SK-N-SH treated with all-trans-retinoic acid at 6 μM for 48 hours (cell line): ENCODE results near the gene COX11.

Experiments
- TOX ChIP-seq: fragments of 250-450 bp; sonication (Bioruptor Pico); IDR thresholded peaks from 2 replicates; pipeline ENCODE4 v1.8.0; 2021; ENCODE audit warnings: mild to moderate bottlenecking, moderate library complexity, borderline replicate concordance
- TF ChIP-seq, protein P1 (sequence below): fragments of 250-450 bp; sonication (Bioruptor Pico); IDR thresholded peaks from 2 replicates; pipeline ENCODE4 v1.8.0; 2020; ENCODE audit warnings: mild to moderate bottlenecking, moderate library complexity, borderline replicate concordance

DNA sequence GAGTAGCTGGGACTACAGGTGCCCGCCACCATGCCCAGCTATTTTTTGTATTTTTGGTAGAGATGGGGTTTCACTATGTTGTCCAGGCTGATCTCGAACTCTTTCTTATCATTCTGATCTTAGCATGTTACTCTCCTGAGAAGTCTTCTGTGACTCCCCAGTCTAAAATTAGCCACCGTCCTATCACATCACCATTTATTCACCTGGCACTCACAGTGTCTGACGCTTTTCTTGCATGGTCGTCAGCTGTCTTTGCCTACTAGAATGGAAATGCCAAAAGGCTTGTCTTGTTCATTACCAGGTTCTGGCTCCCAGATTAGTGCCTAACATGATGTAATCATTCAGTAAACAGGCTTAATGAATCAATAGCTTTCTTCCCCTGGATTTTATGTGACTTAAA, 44.0 kb downstream of the COX11 start:
- no peak for TF ChIP-seq TOX
- TF ChIP-seq, protein P1, sequence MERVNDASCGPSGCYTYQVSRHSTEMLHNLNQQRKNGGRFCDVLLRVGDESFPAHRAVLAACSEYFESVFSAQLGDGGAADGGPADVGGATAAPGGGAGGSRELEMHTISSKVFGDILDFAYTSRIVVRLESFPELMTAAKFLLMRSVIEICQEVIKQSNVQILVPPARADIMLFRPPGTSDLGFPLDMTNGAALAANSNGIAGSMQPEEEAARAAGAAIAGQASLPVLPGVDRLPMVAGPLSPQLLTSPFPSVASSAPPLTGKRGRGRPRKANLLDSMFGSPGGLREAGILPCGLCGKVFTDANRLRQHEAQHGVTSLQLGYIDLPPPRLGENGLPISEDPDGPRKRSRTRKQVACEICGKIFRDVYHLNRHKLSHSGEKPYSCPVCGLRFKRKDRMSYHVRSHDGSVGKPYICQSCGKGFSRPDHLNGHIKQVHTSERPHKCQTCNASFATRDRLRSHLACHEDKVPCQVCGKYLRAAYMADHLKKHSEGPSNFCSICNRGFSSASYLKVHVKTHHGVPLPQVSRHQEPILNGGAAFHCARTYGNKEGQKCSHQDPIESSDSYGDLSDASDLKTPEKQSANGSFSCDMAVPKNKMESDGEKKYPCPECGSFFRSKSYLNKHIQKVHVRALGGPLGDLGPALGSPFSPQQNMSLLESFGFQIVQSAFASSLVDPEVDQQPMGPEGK (CRISPR knock-in tag), result no peak
